Measurements from ENCODE around the gene RLN2. TPM values are rescaled to one million over a fixed set of nuclear protein-coding genes. Genes with fewer than 3 reads are reported as not detected.

RLN2 gene
- total and polyA plus RNA-seq, 12 donors, result 0.13 to 1.7 (median 0.68) TPM; not detected in 3

GRCh38 chr9:5278486-5278885 is 26.0 kb downstream of the RLN2 start:
- Histone ChIP-seq H3K36me3 (no peaks in the 10 kb centered on the region), H3K4me1 (no peaks in the 10 kb centered on the region), H3K4me3 (no peak overlapping the region), H3K27me3 (peaks cover 0 to 5% (median 0%) of the 10 kb centered on the region in 7 donors), H3K27ac (no peak overlapping the region), H3K9me3 (peaks cover 0 to 4% (median 0%) of the 10 kb centered on the region in 11 donors)
- DNase-seq (no peak), ATAC-seq (no peak)
- intact Hi-C loops (cut with DNase I), result no loop called here
- TF ChIP-seq CTCF (IDR thresholded peaks at IDR 0.05), result no peak
- WGBS, 2 donors, result 71 to 74% methylated on average over 2 of the region's 2 CpGs

GRCh38 chr9:5274770-5275169 is 29.7 kb downstream of the RLN2 start:
- no peaks in the 10 kb centered on the region for H3K9me3 ChIP-seq
- no peak for ATAC-seq
- no peak for DNase-seq
- no peak overlapping the region for H3K4me3 ChIP-seq
- no peak overlapping the region for H3K27ac ChIP-seq
- H3K27me3 ChIP-seq, result peaks cover 0 to 5% (median 0%) of the 10 kb centered on the region in 7 donors
- no peak for TF ChIP-seq CTCF (IDR thresholded peaks at IDR 0.05)
- intact Hi-C loops (cut with DNase I), result no loop called here
- H3K36me3 ChIP-seq, result no peaks in the 10 kb centered on the region
- 89 to 94% methylated on average over 2 of the region's 2 CpGs for WGBS, 2 donors
- no peaks in the 10 kb centered on the region for H3K4me1 ChIP-seq

GRCh38 chr9:5269249-5269715 is 35.2 kb downstream of the RLN2 start:
- H3K36me3 ChIP-seq, result no peaks in the 10 kb centered on the region
- H3K27ac ChIP-seq, result no peak overlapping the region
- no peaks in the 10 kb centered on the region for H3K9me3 ChIP-seq
- no peak for TF ChIP-seq CTCF (IDR thresholded peaks at IDR 0.05)
- ATAC-seq (peak in 1 of 8 donors; percentile 42), DNase-seq (no peak)
- H3K4me3 ChIP-seq, result no peak overlapping the region
- peaks cover 0 to 2% (median 0%) of the 10 kb centered on the region in 7 donors for H3K27me3 ChIP-seq
- WGBS, 2 donors, result 27 to 31% methylated on average over 6 of the region's 6 CpGs
- H3K4me1 ChIP-seq, result peaks cover 0 to 6% (median 0%) of the 10 kb centered on the region in 9 donors
- intact Hi-C loops (cut with DNase I), result no loop called here

- ATAC-seq (no peak), DNase-seq (no peak)
- peaks cover 0 to 6% (median 0%) of the 10 kb centered on the region in 9 donors for H3K4me1 ChIP-seq
- no peak for TF ChIP-seq CTCF (IDR thresholded peaks at IDR 0.05)
- H3K27ac ChIP-seq, result no peak overlapping the region
- 39 to 90% methylated on average over 1 of the region's 1 CpG for WGBS, 2 donors
- H3K4me3 ChIP-seq, result no peak overlapping the region
- H3K9me3 ChIP-seq, result no peaks in the 10 kb centered on the region
- no peaks in the 10 kb centered on the region for H3K36me3 ChIP-seq
- intact Hi-C loops (cut with DNase I), result no loop called here
- no peaks in the 10 kb centered on the region for H3K27me3 ChIP-seq
Observed at GRCh38 chr9:5265939-5266338, 38.6 kb downstream of the RLN2 start.
